NCI-H2171 treated with DMSO at 0.1 percent for 48 hours (cell line): ENCODE measurements around the gene MUTYH.
"Not testable (repeated sequence)": the region's sequence is repeated elsewhere in the genome, so short reads cannot be mapped to it uniquely, and the experiment has no call there.

ENCODE experiments used
- DNase-seq: peaks from one replicate; lab custom pipeline; 2025; lab: John Stamatoyannopoulos, UW

The MUTYH gene

DNA sequence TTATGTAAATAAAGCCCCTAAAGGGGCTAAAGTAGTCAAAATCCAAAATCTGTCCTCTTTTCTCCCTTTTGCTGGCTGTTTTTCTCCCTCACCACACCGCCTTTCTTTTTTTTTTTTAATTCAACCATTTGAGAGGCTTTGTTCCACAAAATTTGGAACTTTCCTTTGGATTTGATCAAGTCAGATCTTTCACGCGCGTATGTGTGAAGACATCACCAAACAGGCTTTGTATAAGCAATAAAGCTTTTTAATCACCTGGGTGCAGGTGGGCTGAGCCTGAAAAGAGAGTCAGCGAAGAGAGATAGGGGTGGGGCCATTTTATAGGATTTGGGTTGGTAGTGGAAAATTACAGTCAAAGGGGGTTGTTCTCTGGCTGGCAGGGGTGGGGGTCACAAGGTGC is 18.8 kb downstream of the MUTYH start:
- DNase-seq = no peak

DNA sequence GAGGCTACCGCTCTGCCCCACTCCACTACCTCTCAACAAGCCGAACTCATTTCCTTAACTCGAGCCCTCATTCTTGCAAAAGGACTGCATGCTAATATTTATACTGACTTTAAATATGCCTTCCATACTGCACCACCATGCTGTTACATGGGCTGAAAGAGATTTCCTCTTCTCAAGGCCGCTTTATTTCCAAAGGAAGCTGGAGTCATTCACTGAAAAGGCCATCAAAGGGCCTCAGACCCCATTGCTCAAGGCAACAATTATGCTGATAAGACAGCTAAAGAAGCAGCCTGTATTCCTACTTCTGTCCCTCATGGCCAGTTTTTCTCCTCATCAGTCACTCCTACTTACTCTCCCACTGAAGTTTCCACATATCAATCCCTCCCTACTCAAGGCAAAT is 20.5 kb downstream of the MUTYH start:
- DNase-seq = no peak

DNA sequence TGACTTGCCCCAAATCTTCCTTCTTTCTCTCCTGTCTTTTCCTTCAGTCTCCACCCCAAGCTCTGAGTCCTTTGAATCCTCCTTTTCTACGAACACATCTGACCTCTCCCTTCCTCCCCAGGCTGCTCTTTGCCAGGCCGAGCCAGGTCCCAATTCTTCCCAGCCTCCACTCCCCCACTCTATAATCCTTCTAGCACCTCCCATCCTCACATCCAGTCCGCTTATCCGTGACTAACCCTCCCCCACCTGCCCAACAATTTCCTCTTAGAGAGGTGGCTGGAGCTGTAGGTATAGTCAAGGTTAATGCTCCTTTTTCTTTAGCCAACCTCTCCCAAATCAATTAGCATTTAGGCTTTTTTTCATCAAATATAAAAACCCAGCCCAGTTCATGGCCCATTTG is 23.1 kb downstream of the MUTYH start:
- DNase-seq = no peak

DNA sequence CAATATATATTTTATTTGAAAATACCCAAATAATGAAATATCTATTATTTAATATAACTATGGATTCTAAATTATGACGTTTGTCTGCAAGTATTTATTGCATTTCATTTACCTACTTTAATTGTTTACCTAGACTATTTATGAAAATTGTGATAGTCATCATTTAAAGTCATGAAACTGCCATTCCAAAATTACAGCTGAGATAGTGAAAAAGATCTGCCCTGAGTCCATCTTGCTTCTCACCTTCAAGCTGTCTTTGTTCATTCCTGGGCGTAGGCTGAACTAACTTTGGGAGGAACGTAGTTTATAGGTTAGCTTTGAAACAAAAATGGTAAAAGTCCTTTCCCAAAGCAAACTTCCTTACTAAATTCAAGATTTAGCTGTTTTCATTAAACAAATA is 26.0 kb downstream of the MUTYH start:
- DNase-seq = no peak

DNA sequence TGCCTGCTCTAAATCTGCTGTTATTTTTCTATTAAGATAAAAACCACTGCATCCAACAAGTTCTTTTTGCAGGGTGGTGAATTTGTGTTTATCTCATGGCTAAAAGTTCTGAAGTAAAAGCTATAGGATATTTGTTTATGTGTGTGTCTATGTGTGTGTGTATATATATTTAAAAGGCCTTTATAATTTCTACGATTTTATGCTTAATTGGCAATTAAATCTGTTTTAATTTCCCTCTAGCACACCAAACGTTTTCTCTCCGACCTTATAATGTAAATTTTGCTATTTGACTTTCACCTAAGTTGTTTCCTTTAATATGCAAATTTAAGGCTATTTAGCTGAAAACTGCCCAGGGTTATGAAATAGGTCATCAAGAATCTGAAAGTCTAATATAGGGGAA is 33.3 kb downstream of the MUTYH start:
- DNase-seq = no peak

DNA sequence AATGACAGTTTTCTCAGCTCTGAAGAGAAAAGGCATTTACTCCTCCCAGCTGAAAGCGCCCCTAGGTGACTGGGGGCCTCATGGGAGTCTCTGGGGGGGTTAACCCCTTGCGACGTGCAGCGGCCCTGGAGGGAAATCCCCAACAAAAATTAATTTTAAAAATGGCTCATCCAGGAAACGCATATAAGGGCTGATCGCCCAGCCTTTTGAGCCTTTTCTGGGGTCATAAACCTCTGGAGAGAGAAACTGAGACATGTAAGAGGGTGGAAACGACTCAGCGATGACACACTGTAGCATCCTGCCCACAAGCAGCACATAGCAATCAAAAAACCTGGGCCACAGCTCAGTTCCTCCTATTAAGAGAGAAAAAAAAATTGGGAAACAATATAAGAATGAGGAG is 33.9 kb downstream of the MUTYH start:
- no peak for DNase-seq

DNA sequence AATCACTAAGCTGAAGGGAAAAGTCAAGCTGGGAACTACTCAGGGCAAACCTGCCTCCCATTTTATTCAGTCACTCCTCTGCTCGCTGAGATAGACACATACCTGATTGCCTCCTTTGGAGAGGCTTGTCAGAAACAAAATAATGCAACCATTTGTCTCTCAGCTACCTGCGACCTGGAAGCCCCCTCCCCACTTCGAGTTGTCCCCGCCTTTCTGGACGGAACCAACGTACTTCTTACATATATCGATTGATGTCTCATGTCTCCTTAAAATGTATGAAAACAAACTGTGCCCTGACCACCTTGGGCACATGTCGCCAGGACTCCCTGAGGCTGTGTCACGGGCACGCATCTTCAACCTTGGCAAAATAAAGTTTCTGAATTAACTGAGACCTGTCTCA is 35.0 kb downstream of the MUTYH start:
- DNase-seq = no peak

DNA sequence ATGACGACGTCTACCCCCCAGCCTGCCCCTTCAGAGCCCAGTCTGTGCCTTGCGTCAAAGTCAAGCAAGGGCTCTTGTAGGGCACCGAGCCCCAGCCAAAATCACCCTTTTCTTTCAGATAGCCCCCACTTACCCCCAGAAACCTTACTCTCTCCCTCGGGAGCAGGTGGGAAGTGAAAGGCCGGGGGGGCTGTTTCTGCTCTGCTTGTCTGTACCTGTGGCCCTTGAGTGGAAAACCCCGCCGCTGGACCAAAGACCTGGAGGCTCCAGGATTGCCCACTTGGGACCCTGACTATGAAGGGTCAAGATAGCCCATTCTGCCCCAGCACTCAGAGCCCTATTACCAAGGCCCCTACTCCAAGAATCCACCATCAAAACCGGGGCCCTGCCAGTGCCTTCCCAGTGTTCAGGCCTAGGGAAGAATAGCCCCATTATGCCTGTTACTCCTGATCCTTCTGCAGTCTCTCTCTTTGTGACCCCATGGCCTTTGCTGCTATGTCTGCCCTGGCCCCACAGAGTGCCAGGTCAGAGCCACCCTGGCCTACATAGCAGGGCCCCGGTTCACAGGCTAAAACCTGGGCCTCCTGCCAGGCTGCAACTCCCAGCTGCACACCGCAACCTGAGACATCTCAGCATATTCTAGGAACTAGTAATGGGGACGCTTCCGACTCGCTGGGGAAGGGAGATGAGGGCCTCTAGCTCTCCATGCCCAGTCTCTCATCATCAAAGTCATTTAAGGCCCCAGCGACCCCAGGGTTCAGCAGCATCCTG is 35.7 kb downstream of the MUTYH start:
- peak; percentile 82 for DNase-seq

DNA sequence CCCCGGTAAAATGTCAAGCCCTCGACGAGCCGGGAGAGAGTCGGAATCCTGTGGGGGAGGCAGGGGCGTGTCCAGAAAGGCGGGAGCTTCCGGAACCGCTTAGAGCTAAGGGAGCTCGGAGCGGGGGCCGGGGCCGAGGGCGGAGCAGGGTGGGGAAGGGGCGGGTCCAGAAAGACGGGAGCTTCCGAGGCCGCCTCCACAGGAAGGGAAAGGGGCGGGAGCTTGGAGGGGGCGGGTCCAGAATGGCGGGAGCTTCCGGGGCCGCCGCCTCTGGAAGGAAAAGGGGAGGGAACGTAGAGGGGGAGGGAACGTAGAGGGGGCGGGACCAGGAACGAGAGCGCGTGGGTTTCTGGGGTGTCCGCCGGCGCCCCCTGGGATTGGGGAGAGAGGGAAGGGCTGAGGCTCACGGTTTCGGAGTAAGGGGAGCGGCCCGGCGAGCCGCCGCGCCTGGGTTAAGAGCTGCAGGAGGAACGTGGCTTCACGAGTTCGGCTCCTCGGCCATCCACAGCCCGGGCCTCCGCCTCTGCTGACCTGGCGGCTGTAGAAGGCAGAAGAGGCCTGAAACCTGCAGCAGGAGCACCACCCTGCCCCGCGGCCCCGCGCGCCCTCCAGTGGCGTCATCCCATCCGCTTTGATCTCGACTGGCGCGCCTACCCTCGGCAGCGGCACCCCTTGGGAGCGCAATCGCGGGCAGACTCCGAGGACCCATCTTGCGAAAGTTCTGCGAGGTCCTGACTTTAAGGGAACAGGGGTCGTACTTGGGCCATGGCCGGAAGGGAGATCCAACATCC is 36.5 kb downstream of the MUTYH start:
- peak; percentile 98 for DNase-seq

DNA sequence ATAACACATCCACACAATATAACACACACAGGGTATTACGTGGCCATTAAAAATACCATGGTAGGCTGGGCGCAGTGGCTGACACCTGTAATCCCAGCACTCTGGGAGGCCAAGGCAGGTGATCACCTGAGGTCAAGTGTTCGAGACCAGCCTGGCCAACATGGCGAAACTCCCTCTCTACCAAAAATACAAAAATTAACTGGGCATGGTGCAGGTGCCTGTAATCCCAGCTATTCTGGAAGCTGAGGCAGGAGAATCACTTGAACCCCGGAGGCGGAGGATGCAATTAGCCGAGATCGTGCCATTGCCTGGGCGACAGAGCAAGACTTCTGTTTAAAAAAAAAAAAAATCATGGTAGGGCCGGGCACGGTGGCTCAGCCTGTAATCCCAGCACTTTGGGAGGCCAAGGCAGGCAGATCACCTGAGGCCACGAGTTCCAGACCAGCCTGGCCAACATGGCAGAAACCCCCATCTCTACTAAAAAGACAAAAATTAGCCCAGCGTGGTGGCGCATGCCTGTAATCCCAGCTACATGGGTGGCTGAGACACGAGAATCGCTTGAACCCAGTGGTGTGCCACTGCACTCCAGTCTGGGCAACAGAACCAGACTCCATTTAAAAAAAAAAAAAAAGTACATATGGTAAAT is 37.6 kb downstream of the MUTYH start:
- DNase-seq = no peak

DNA sequence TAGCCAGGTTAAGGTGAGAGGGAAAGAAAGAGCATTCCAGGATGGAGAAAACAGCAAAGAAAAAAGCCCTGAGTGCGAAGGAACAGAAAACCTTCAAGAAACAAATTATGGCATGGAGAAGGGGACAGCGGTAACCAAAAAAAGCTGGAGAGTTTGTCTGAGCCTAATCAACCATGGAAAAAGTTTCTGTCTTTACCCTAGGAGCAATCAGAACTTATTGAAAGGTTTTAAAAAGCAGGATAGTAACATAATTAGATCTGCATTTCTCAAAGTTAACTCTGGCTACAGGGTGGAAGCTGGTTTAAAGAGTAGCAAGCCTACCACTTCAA is 39.6 kb downstream of the MUTYH start:
- DNase-seq = no peak

DNA sequence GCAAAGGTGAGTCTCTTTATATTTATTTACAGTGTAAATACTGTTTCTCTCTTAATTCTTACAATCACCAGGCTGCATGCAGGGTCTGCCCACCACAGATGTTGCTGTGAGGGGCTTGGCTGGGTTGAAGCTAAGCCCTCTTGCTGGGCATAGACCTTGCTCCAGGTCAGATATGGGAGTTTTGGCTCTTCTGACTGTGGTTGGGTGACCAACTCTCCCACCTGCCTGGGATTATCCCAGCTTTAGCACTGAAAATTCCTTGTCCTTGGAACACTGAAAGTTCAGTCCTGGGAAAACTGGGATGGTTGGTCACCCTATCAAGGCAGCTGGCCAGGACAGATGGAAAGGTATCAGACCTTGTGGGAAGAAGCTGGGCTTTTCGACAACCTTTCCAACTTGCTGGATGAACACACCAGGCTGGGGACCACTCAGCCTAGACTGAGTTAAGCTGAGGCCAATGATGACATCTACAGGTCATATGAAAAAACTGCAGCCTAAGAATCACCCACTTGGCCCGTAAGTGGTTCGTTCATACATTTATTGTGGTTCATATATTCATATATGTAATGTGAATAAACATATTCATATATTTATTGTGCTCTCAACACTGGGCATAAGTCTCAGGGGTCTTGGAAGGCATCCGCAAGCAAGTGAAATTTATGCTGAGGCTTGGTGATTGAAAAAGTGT is 40.1 kb downstream of the MUTYH start:
- peak; percentile 73 for DNase-seq

DNA sequence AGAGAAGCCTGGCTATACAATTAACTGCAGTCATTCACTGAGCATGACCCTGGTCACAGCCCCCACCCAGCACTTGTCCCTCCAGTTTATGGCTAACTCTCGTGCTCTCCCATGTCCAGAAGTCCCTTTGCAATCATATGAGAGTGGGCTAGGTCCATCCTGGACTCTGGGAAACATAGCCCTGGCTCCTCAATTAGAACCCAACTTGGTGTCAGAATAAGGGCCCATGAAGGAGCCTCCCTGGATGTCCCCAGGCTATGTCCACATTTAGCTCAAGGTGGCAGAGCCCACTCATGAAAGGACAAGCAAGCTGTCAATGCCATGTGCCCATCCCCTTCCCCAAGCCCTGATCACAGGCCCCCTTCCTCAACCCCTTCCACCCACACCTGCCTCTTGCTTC is 40.9 kb downstream of the MUTYH start:
- DNase-seq = no peak

DNA sequence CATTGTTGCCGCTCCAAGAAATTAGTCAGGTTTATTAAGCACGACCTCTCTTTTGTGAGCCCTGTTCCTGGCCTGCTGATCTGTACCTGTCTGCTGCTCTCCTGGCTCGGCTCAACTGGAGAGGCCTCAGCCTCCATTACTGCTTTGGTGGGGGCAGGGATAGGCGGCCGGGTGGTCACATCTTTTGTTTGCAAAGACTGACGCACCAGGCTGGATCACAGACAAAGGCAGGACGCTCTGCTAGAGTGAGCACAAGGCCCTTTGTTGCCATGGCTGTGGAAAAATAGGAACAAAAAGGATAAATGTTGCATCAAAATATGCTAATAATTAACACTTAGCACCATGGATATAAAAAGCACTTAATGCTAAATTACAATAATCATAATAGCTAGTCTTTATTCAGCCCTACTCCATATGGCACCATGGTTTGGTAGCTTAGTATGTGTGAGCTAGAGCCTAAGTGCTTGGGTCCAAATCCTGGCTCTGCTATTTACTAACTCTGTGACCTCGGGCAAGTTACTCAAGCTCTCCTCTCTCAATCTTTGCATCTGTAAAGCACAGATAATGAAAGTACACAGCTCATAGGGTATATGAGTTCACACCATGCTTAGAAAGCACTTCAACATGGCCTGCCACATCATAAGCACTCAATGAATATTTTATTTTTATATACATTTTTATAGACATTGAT is 42.4 kb downstream of the MUTYH start:
- DNase-seq = no peak

DNA sequence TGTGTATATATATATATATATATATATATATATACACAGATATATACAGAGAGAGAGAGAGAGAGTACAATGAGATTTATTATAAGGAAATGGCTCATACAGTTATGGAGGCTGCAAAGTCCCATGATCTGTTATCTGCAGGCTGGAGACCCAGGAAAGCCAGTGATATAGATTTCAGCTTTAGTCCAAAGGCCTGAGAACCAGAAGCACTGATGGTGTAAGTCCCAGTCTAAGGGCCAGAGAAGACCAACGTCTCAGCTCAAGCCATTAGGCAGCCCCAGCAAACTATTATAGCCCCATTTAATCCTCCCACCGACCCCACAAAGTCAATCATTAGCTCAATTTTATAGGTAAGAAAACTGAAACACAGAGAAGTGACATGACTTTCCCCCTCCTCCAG is 48.5 kb downstream of the MUTYH start:
- DNase-seq = no peak

DNA sequence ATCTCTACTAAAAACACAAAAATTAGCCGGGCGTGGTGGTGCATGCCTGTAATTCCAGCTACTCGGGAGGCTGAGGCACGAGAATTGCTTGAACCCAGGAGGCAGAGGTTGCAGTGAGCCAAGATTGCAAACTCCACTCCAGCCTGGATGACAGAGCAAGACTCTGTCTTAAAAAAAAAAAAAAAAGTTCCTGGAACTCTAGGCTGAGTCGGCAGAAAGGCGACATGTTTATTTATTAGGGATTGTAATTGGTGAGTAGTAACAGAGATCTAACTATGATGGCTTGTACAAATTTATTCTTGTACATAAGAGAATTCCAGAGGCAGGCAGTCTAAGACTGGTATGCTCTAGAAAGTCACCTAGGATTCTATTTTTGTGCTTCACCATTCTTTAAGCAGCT is 49.2 kb downstream of the MUTYH start:
- DNase-seq = not testable (repeated sequence)

DNA sequence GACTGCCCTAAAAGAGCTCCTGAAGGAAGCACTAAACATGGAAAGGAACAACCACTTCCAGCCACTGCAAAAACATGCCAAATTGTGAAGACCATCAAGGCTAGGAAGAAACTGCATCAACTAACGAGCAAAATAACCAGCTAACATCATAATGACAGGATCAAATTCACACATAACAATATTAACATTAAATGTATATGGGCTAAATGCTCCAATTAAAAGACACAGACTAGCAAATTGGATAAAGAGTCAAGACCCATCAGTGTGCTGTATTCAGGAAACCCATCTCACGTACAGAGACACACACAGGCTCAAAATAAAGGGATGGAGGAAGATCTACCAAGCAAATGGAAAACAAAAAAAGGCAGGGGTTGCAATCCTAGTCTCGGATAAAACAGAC is 53.7 kb downstream of the MUTYH start:
- DNase-seq = not testable (repeated sequence)

DNA sequence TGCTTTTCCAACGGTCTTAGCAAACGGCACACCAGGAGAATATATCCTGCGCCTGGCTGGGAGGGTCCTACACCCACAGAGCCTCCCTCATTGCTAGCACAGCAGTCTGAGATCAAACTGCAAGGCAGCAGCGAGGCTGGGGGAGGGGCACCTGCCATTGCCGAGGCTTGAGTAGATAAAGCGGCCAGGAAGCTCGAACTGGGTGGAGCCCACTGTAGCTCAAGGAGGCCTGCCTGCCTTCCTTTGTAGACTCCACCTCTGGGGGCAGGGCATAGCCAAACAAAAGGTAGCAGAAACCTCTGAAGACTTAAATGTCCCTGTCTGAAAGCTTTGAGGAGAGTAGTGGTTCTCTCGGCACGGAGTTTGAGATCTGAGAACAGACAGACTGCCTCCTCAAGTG is 55.4 kb downstream of the MUTYH start:
- DNase-seq = not testable (repeated sequence)

DNA sequence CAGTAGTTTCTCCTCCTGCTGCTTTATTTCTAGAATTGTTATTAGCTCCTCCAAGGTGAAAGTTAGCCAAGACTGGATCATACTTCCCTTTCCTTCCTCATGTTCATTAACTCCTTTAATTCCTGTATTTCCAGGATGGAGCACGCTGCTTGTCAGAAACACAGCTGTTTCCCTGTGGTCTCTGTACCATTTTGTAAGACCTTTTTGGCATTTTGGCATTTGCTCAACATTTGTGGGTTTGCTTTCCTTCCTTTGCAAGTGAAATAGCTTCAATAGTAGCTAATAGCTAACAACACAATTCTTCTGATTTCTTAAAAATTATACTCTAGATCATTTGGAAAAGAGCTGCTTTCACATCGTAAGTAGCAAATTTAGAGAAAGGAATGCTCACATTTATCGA is 57.9 kb downstream of the MUTYH start:
- no peak for DNase-seq
